Activated CD4-positive, alpha-beta T cell treated with anti-CD3 and anti-CD28 coated beads for 36 hours (primary cell): ENCODE measurements around the gene BARHL1. TPM values are rescaled to one million over a fixed set of nuclear protein-coding genes. Genes with fewer than 3 reads are reported as not detected.

Experiments used
- ATAC-seq: fragments of 200-7000 bp; cut with Tn5 transposase; one replicate; pipeline ENCODE4 v1.10.0; 2021; ENCODE audit warnings: mild to moderate bottlenecking, moderate library complexity
- CTCF ChIA-PET: fragments of 350-600 bp; sonication (Branson Sonifier 250); formaldehyde crosslinking; loops from one replicate; lab custom pipeline; 2021; ENCODE audit warnings: antibody characterized with exemption; lab: Charles Lee
- POLR2A ChIA-PET: fragments of 350-600 bp; sonication (Branson Sonifier 250); formaldehyde crosslinking; loops from one replicate; lab custom pipeline; 2021; ENCODE audit warnings: antibody characterized with exemption, inconsistent platforms; lab: Charles Lee
- DNase-seq: peaks from one replicate; pipeline ENCODE4 v3.0.0-alpha.2; 2020
- H3K27ac Mint-ChIP-seq: one replicate; pipeline ENCODE4 v1.8.0; 2021; ENCODE audit warnings: mixed read lengths
- H3K27me3 Mint-ChIP-seq: one replicate; pipeline ENCODE4 v1.8.0; 2021; ENCODE audit warnings: mixed read lengths
- H3K36me3 Mint-ChIP-seq: one replicate; pipeline ENCODE4 v1.8.0; 2021; ENCODE audit warnings: low read depth, mixed read lengths
- H3K4me1 Mint-ChIP-seq: one replicate; pipeline ENCODE4 v1.8.0; 2021; ENCODE audit warnings: mixed read lengths
- H3K4me3 Mint-ChIP-seq: one replicate; pipeline ENCODE4 v1.8.0; 2021; ENCODE audit warnings: mild to moderate bottlenecking, moderate library complexity, mixed read lengths
- H3K9me3 Mint-ChIP-seq: one replicate; pipeline ENCODE4 v1.8.0; 2021; ENCODE audit warnings: low read depth, mixed read lengths
- intact Hi-C, 2 experiments: fragments of 100-400 bp; cut with DNase I in 1 of 2; cut with micrococcal nuclease in 1 of 2; formaldehyde crosslinking; loops; one replicate each; pipeline versions ENCODE4 v1.14.2 to v1.15.1; 2022 to 2024; cut with DNase I, micrococcal nuclease
- total RNA-seq, 2 experiments: library from RNA; stranded (reverse); gene quantifications; one replicate each; pipeline ENCODE4 v1.2.3, GENCODE V29; 2021

Gene BARHL1
- total RNA-seq, 2 experiments from 2014 or later, result not detected

DNA sequence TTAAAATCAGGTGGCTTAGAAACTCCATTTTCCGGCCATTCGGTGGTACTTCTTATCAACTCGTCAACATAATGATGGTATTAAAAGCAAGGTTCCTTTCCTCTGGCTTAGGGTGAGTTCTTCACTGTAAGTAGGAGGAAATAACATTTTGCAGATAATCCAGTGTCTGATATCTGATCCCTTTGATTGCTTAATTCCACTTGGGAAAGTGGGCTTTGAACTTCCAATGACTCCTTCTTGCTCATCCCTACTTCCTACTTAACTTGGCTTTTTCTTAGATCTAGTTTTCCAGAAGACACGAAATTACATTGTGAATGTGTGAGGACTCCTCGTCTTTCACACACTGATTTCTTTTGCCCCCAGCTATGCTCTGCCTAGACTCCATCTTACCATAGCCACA, 55.8 kb downstream of the BARHL1 start:
- no peak for DNase-seq
- Mint-ChIP-seq H3K9me3 (no peaks in the 10 kb centered on the region), H3K27ac (no peak overlapping the region), H3K27me3 (no peaks in the 10 kb centered on the region), H3K36me3 (peaks cover 64% of the 10 kb centered on the region), H3K4me1 (no peaks in the 10 kb centered on the region), H3K4me3 (no peak overlapping the region)
- no peak for ATAC-seq
- ChIA-PET POLR2A (no interaction called here), CTCF (no interaction called here)
- intact Hi-C loops, result no loop called here

DNA sequence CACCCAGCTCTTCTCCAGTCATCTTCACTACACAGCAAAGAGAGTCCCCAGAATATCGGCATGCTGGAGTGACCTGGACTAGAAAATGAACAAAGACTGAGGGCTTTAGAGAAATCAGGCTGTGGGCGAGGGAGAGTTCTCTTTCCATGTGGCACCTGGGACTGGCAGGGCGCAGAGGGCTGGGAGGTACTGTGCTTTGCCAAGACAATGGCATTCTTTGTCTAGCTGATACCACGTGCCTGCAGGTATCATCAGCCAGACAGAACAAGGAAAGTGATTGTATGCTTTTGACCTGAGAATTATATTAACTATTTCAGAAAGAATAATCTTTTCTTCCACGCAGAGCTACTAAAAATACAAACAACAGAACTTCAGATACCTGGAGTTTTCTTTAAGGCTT, 56.9 kb downstream of the BARHL1 start:
- ATAC-seq (no peak), DNase-seq (no peak)
- Mint-ChIP-seq H3K27ac (no peak overlapping the region), H3K9me3 (no peaks in the 10 kb centered on the region), H3K4me3 (no peak overlapping the region), H3K36me3 (peaks cover 62% of the 10 kb centered on the region), H3K27me3 (no peaks in the 10 kb centered on the region), H3K4me1 (no peaks in the 10 kb centered on the region)
- POLR2A ChIA-PET, result interaction anchor here (0.6 kb wide), 1 partner anchor 1594 kb away, joined by 3 read pairs; no protein-coding TSS in a partner anchor
- CTCF ChIA-PET, result interaction anchor here (0.9 kb wide), 1 partner anchor 71 kb away, joined by 3 read pairs; no protein-coding TSS in a partner anchor
- intact Hi-C loops, result no loop called here

Other genes starting within 250 kb of the BARHL1 start
- gene SETX, start 227.6 kb upstream of the BARHL1 start, total RNA-seq, result 10 to 100 TPM; 37.5 to 38.1 TPM
- gene TTF1, start 175.8 kb upstream of the BARHL1 start, total RNA-seq, result 10 to 100 TPM; 31.9 to 33.4 TPM
- gene CFAP77, start 172.4 kb upstream of the BARHL1 start, total RNA-seq, result not detected
- 10 to 100 TPM; 20.9 to 21.0 TPM for gene DDX31, start 87.4 kb downstream of the BARHL1 start, total RNA-seq
- 10 to 100 TPM; 14.3 to 15.0 TPM for gene GTF3C4, start 87.9 kb downstream of the BARHL1 start, total RNA-seq